Stimulated activated CD4-positive, alpha-beta T cell treated with anti-CD3 and anti-CD28 coated beads, TNF-alpha, amount 100 ng/mL, for 1 hour (primary cell): Measurements from ENCODE around the gene LHPP.

Experiments
- DNase-seq, 3 donors: peaks; one replicate each; pipeline ENCODE4 v3.0.0-alpha.2; 2020; ENCODE audit warnings: low read depth in 3 of 3, low spot score in 1 of 3

Gene LHPP

DNA sequence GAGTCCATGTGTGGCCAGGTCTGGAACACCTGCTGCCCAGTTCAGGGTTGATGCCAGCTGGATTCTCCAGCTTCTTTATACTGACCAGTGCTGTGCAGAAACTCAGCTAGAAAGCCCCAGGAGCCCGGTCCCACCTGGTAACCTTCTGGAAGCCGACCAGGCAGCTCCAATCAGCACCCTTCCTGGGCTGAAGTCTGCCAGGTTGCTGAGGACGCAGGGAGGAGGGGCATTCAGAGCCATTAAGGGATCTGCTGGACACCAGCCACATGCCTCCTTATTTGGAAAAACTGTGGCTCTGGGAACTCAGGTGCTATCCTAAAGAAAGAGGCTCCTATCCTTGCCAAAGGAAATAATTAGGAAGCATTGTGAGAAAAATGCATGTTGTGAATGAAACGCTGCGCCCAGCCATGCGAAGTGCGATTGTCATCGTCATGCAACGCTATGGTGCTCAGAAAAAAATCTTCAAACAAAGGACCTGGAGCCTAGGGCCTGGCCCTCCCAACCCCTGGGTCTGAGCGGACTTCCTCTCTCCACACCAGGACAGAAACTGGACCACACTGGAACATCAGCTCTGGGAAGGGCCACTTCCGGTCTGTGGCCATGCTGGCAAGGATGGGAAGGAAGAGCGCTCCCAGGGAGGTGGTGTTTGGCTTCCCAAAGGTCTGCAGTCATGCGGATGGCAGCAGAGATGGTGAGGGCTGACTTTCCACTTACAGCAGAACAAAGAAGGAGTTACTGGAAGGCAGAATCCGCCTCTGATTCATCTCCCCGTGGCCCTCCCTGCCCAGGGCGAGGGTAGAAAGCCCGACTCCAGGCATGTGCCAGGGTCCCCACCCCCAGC is 192.4 kb downstream of the LHPP start:
- no peak for DNase-seq

GRCh38 chr10:124654686-124655085 is 193.1 kb downstream of the LHPP start:
- DNase-seq = no peak

- no peak for DNase-seq
These were observed 193.8 kb downstream of the LHPP start for GRCh38 chr10:124655191-124656112.

- DNase-seq = no peak
These were observed 194.5 kb downstream of the LHPP start for GRCh38 chr10:124656113-124656490.

- no peak for DNase-seq
These were observed 194.9 kb downstream of the LHPP start for GRCh38 chr10:124656541-124656940.

- DNase-seq = peak in 1 of 3 donors; percentile 28
These were observed 196.2 kb downstream of the LHPP start for GRCh38 chr10:124657806-124658205.

GRCh38 chr10:124658591-124659242 is 197.1 kb downstream of the LHPP start:
- DNase-seq = no peak

GRCh38 chr10:124659380-124659779 is 197.8 kb downstream of the LHPP start:
- no peak for DNase-seq

GRCh38 chr10:124660404-124661125 is 198.9 kb downstream of the LHPP start:
- DNase-seq = no peak

DNA sequence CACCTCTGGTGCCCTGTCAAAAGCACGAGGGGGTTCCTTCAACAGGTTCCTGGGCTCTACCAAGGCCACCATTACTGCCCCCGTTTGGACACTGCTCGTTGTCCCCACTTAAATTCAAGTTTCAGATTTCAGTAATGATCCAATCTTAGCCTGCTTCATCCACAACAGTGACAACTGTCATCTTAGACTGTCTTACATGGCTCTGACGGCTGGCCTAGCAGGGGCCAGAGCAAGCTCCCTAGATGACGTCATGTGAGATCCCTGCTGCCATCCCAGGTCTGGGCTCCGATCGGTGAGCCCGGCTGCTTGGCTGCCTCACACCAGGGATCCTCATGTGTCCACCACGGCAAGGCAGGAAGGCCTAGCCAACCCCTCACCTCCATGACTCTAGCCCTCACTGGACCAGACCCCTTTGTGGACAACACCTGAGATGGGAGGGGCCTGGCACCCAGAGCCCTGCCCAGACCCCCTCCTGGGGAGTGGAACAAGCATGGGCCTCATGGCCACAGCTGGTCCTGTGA is 200.1 kb downstream of the LHPP start:
- DNase-seq = no peak

GRCh38 chr10:124663228-124663627 is 201.6 kb downstream of the LHPP start:
- no peak for DNase-seq
